WTC11 (cell line): Measurements from ENCODE around the gene BCL2L11. TPM values are rescaled to one million over a fixed set of nuclear protein-coding genes. Genes with fewer than 3 reads are reported as not detected.

Experiments used
- ATAC-seq: fragments of 200-7000 bp; cut with Tn5 transposase; 2 replicates; pipeline ENCODE4 v1.10.0; 2021; ENCODE audit warnings: mild to moderate bottlenecking, moderate library complexity
- CTCF ChIA-PET: fragments of 300-600 bp; sonication (Branson Sonifier 250); formaldehyde crosslinking; loops from one replicate; lab custom pipeline; 2021; ENCODE audit warnings: antibody characterized with exemption; lab: Charles Lee
- POLR2A ChIA-PET: fragments of 350-600 bp; sonication (Branson Sonifier 250); formaldehyde crosslinking; loops from one replicate; lab custom pipeline; 2021; ENCODE audit warnings: antibody characterized with exemption; lab: Charles Lee
- DNase-seq: peaks from one replicate; pipeline ENCODE4 v3.0.0; 2021; ENCODE audit warnings: low spot score
- H3K27ac Mint-ChIP-seq: 2 replicates; pipeline ENCODE4 v1.8.0; 2021; ENCODE audit warnings: mixed read lengths
- H3K27me3 Mint-ChIP-seq: 2 replicates; pipeline ENCODE4 v1.8.0; 2021; ENCODE audit warnings: low read depth, mild to moderate bottlenecking, moderate library complexity, mixed read lengths
- H3K36me3 Mint-ChIP-seq: 2 replicates; pipeline ENCODE4 v1.8.0; 2021; ENCODE audit warnings: mixed read lengths
- H3K4me1 Mint-ChIP-seq: 2 replicates; pipeline ENCODE4 v1.8.0; 2022; ENCODE audit warnings: mixed read lengths
- H3K4me3 Mint-ChIP-seq: 2 replicates; pipeline ENCODE4 v1.8.0; 2021; ENCODE audit warnings: mild to moderate bottlenecking, moderate library complexity, mixed read lengths
- H3K9me3 Mint-ChIP-seq: 2 replicates; pipeline ENCODE4 v1.8.0; 2021; ENCODE audit warnings: mixed read lengths
- ATF6 ChIP-seq: sonication (generic); formaldehyde crosslinking; IDR thresholded peaks from 2 replicates; pipeline ENCODE4 v1.8.1; 2023; ENCODE audit warnings: mild to moderate bottlenecking, missing genetic modification reagents
- CBFB ChIP-seq: sonication (generic); formaldehyde crosslinking; IDR thresholded peaks from 2 replicates; pipeline ENCODE4 v1.8.1; 2022; ENCODE audit warnings: mild to moderate bottlenecking, low read depth, missing genetic modification reagents
- CREB1 ChIP-seq: sonication (generic); formaldehyde crosslinking; IDR thresholded peaks from 2 replicates; pipeline ENCODE4 v1.8.0; 2023; ENCODE audit warnings: mild to moderate bottlenecking, missing genetic modification reagents
- EMX1 ChIP-seq: fragments of 250-450 bp; sonication (Bioruptor Pico); IDR thresholded peaks from 2 replicates; pipeline ENCODE4 v1.8.0; 2021; ENCODE audit warnings: mild to moderate bottlenecking
- FOXK1 ChIP-seq: sonication (generic); formaldehyde crosslinking; IDR thresholded peaks from 2 replicates; pipeline ENCODE4 v1.8.0; 2022; ENCODE audit warnings: mild to moderate bottlenecking, moderate library complexity, missing genetic modification reagents
- FOXP1 ChIP-seq: sonication (generic); formaldehyde crosslinking; IDR thresholded peaks from 2 replicates; pipeline ENCODE4 v1.8.0; 2022; ENCODE audit warnings: missing genetic modification reagents, mild to moderate bottlenecking, moderate library complexity, borderline replicate concordance
- JUN ChIP-seq: sonication (generic); formaldehyde crosslinking; IDR thresholded peaks from 2 replicates; pipeline ENCODE4 v1.8.0; 2023; ENCODE audit warnings: mild to moderate bottlenecking, missing genetic modification reagents
- PRDM15 ChIP-seq: sonication (generic); formaldehyde crosslinking; IDR thresholded peaks from 2 replicates; pipeline ENCODE4 v1.8.0; 2022; ENCODE audit warnings: missing genetic modification reagents
- RORB ChIP-seq: fragments of 250-450 bp; sonication (Bioruptor Pico); IDR thresholded peaks from 2 replicates; pipeline ENCODE4 v1.9.0; 2021; ENCODE audit warnings: mild to moderate bottlenecking
- SP1 ChIP-seq: sonication (generic); formaldehyde crosslinking; conservative IDR thresholded peaks from 2 replicates; pipeline ENCODE4 v1.8.1; 2022; ENCODE audit warnings: missing genetic modification reagents
- TCF7 ChIP-seq: sonication (generic); formaldehyde crosslinking; IDR thresholded peaks from 2 replicates; pipeline ENCODE4 v1.8.0; 2022; ENCODE audit warnings: mild to moderate bottlenecking, low read depth, missing genetic modification reagents, moderate library complexity
- ZNF121 ChIP-seq: sonication (generic); formaldehyde crosslinking; IDR thresholded peaks from 2 replicates; pipeline ENCODE4 v1.8.0; 2023; ENCODE audit warnings: missing genetic modification reagents
- ZNF219 ChIP-seq: sonication (generic); formaldehyde crosslinking; IDR thresholded peaks from 2 replicates; pipeline ENCODE4 v1.8.0; 2023; ENCODE audit warnings: missing genetic modification reagents, mild to moderate bottlenecking, borderline replicate concordance
- ZNF263 ChIP-seq: sonication (generic); formaldehyde crosslinking; IDR thresholded peaks from 2 replicates; pipeline ENCODE4 v1.8.1; 2022; ENCODE audit warnings: low read depth, mild to moderate bottlenecking, moderate library complexity, missing genetic modification reagents
- ZNF512 ChIP-seq: sonication (generic); formaldehyde crosslinking; IDR thresholded peaks from 2 replicates; pipeline ENCODE4 v1.8.1; 2022; ENCODE audit warnings: missing genetic modification reagents, borderline replicate concordance
- total RNA-seq: library from RNA; stranded (reverse); gene quantifications from 3 replicates; pipeline ENCODE4 v1.2.3, GENCODE V29; 2021
- TF ChIP-seq, protein P1 (sequence below): sonication (generic); formaldehyde crosslinking; IDR thresholded peaks from 2 replicates; pipeline ENCODE4 v1.8.0; 2023; ENCODE audit warnings: mild to moderate bottlenecking, missing genetic modification reagents
- TF ChIP-seq, protein P2 (sequence below): sonication (generic); formaldehyde crosslinking; IDR thresholded peaks from 2 replicates; pipeline ENCODE4 v1.8.0; 2022; ENCODE audit warnings: mild to moderate bottlenecking, missing genetic modification reagents
- TF ChIP-seq, protein P3 (sequence below): sonication (generic); formaldehyde crosslinking; IDR thresholded peaks from 2 replicates; pipeline ENCODE4 v1.8.0; 2023; ENCODE audit warnings: missing genetic modification reagents
- TF ChIP-seq, protein P4 (sequence below): sonication (generic); formaldehyde crosslinking; IDR thresholded peaks from 2 replicates; pipeline ENCODE4 v1.8.1; 2022; ENCODE audit warnings: low read depth, missing genetic modification reagents, borderline replicate concordance

BCL2L11 gene
- total RNA-seq, 1 experiment from 2014 or later = 19.3 TPM

GRCh38 chr2:111199840-111200239 lies 79.1 kb downstream of the BCL2L11 start (continued):
- no peak for TF ChIP-seq CBFB (CRISPR knock-in tag)

- Mint-ChIP-seq H3K4me3 (no peak overlapping the region), H3K9me3 (no peaks in the 10 kb centered on the region), H3K27ac (no peak overlapping the region), H3K36me3 (no peaks in the 10 kb centered on the region), H3K4me1 (peaks cover 2% of the 10 kb centered on the region; the same call in 1 of the 2 replicates), H3K27me3 (no peaks in the 10 kb centered on the region; the same call in 1 of the 2 replicates)
- DNase-seq (no peak), ATAC-seq (peak; percentile 78)
- TF ChIP-seq, protein P1, sequence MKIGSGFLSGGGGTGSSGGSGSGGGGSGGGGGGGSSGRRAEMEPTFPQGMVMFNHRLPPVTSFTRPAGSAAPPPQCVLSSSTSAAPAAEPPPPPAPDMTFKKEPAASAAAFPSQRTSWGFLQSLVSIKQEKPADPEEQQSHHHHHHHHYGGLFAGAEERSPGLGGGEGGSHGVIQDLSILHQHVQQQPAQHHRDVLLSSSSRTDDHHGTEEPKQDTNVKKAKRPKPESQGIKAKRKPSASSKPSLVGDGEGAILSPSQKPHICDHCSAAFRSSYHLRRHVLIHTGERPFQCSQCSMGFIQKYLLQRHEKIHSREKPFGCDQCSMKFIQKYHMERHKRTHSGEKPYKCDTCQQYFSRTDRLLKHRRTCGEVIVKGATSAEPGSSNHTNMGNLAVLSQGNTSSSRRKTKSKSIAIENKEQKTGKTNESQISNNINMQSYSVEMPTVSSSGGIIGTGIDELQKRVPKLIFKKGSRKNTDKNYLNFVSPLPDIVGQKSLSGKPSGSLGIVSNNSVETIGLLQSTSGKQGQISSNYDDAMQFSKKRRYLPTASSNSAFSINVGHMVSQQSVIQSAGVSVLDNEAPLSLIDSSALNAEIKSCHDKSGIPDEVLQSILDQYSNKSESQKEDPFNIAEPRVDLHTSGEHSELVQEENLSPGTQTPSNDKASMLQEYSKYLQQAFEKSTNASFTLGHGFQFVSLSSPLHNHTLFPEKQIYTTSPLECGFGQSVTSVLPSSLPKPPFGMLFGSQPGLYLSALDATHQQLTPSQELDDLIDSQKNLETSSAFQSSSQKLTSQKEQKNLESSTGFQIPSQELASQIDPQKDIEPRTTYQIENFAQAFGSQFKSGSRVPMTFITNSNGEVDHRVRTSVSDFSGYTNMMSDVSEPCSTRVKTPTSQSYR (CRISPR knock-in tag) = no peak
- TF ChIP-seq FOXP1 (CRISPR knock-in tag) = no peak
- TF ChIP-seq, protein P2, sequence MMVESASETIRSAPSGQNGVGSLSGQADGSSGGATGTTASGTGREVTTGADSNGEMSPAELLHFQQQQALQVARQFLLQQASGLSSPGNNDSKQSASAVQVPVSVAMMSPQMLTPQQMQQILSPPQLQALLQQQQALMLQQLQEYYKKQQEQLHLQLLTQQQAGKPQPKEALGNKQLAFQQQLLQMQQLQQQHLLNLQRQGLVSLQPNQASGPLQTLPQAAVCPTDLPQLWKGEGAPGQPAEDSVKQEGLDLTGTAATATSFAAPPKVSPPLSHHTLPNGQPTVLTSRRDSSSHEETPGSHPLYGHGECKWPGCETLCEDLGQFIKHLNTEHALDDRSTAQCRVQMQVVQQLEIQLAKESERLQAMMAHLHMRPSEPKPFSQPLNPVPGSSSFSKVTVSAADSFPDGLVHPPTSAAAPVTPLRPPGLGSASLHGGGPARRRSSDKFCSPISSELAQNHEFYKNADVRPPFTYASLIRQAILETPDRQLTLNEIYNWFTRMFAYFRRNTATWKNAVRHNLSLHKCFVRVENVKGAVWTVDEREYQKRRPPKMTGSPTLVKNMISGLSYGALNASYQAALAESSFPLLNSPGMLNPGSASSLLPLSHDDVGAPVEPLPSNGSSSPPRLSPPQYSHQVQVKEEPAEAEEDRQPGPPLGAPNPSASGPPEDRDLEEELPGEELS = no peak
- peak; percentile 42; the same call in 1 of the 2 replicates for TF ChIP-seq PRDM15 (CRISPR knock-in tag)
- ChIA-PET POLR2A (no interaction called here), CTCF (no interaction called here)
Measured at GRCh38 chr2:111200333-111200881, 79.7 kb downstream of the BCL2L11 start.

GRCh38 chr2:111201214-111201613 lies 80.5 kb downstream of the BCL2L11 start:
- no peak for ATAC-seq
- DNase-seq = no peak
- Mint-ChIP-seq H3K27ac (no peak overlapping the region), H3K9me3 (no peaks in the 10 kb centered on the region), H3K4me1 (peaks cover 2% of the 10 kb centered on the region; the same call in 1 of the 2 replicates), H3K36me3 (no peaks in the 10 kb centered on the region), H3K27me3 (no peaks in the 10 kb centered on the region; the same call in 1 of the 2 replicates), H3K4me3 (no peak overlapping the region)
- ChIA-PET POLR2A (no interaction called here), CTCF (no interaction called here)
- TF ChIP-seq ZNF121 (CRISPR knock-in tag) (no peak), ZNF512 (no peak), JUN (CRISPR knock-in tag) (no peak), ZNF219 (CRISPR knock-in tag) (no peak), FOXK1 (CRISPR knock-in tag) (no peak), EMX1 (CRISPR knock-in tag) (no peak), ATF6 (CRISPR knock-in tag) (no peak), CREB1 (CRISPR knock-in tag) (no peak), SP1 (CRISPR knock-in tag) (no peak), RORB (CRISPR knock-in tag) (no peak), TCF7 (CRISPR knock-in tag) (no peak), ZNF263 (CRISPR knock-in tag) (no peak)
- TF ChIP-seq, protein P3, sequence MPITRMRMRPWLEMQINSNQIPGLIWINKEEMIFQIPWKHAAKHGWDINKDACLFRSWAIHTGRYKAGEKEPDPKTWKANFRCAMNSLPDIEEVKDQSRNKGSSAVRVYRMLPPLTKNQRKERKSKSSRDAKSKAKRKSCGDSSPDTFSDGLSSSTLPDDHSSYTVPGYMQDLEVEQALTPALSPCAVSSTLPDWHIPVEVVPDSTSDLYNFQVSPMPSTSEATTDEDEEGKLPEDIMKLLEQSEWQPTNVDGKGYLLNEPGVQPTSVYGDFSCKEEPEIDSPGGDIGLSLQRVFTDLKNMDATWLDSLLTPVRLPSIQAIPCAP (CRISPR knock-in tag) = no peak
- TF ChIP-seq, protein P4, sequence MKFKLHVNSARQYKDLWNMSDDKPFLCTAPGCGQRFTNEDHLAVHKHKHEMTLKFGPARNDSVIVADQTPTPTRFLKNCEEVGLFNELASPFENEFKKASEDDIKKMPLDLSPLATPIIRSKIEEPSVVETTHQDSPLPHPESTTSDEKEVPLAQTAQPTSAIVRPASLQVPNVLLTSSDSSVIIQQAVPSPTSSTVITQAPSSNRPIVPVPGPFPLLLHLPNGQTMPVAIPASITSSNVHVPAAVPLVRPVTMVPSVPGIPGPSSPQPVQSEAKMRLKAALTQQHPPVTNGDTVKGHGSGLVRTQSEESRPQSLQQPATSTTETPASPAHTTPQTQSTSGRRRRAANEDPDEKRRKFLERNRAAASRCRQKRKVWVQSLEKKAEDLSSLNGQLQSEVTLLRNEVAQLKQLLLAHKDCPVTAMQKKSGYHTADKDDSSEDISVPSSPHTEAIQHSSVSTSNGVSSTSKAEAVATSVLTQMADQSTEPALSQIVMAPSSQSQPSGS (CRISPR knock-in tag) = no peak
